Fibroblast of villous mesenchyme (primary cell): ENCODE measurements around the gene AOC2. TPM values are rescaled to one million over a fixed set of nuclear protein-coding genes. Genes with fewer than 3 reads are reported as not detected.
"Not testable (repeated sequence)": the region's sequence is repeated elsewhere in the genome, so short reads cannot be mapped to it uniquely, and the experiment has no call there.

Experiments
- DNase-seq: peaks from one replicate; pipeline ENCODE4 v3.0.0-alpha.2; 2010; ENCODE audit warnings: low read depth
- H3K4me3 ChIP-seq: 2 replicates; pipeline ENCODE4 v1.5.1; 2011; ENCODE audit warnings: low read depth, mild to moderate bottlenecking, low read length
- CTCF ChIP-seq: IDR thresholded peaks from 2 replicates; pipeline ENCODE4 v1.5.1; 2012; ENCODE audit warnings: low read depth, mild to moderate bottlenecking, low read length; ENCODE audit not compliant: insufficient read depth
- total RNA-seq: library from RNA; depleted of rRNA; stranded (reverse); fragments of >200 nt; gene quantifications from 2 replicates; pipeline ENCODE4 v1.2.3, GENCODE V29; 2012

The AOC2 gene
- total RNA-seq, 1 donor, result 0.43 TPM

DNA sequence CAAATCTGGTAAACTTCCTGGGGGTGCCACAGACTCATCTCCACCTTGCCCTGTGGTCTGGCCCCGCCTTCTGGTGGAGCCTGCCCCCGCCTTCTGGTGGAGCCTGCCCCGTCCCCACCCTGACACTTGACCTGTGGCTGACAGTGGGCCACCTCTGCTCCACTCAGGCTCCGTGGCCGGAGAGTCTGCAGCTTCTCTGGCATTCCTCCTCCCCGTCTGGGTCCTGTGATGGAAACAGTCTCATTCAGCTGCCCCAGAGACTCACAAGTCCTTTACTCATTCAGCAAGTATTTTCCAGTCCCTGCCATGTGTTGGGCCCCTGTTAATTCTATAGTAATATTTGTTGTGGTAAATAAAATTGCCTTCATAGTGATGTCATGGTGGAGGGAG, 35.2 kb downstream of the AOC2 start:
- peak; percentile 8 for DNase-seq
- no peak for TF ChIP-seq CTCF

GRCh38 chr17:42880776-42881310, 36.5 kb downstream of the AOC2 start:
- DNase-seq, result no peak
- no peak for TF ChIP-seq CTCF
- no peak overlapping the region for H3K4me3 ChIP-seq

More for the DNA sequence above, 35.2 kb downstream of the AOC2 start:
- no peak overlapping the region for H3K4me3 ChIP-seq

- H3K4me3 ChIP-seq, DNase-seq: not testable (repeated sequence)
These were observed 37.3 kb downstream of the AOC2 start for GRCh38 chr17:42881706-42882105.

DNA sequence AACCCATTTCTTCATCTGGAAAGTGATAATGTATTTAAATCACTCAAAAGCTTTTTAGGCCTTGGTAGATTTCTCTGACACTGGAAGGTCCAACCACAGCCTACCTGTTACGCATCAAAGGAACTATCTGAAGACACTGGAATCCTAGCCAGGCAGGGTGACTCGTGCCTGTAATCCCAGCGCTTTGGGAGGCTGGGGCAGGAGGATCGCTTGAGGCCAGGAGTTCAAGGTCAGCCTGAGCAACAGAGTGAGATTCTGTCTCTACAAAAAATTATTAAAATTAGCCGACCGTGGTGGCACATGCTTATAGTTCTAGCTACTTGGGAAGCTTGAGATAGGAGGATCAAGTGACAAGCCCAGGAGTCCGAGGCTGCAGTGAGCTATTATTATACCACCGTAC, 37.8 kb downstream of the AOC2 start:
- DNase-seq, result no peak
- H3K4me3 ChIP-seq, result no peak overlapping the region
- TF ChIP-seq CTCF, result no peak

GRCh38 chr17:42883802-42884558, 39.6 kb downstream of the AOC2 start:
- no peak for TF ChIP-seq CTCF

GRCh38 chr17:42885806-42886205, 41.4 kb downstream of the AOC2 start:
- DNase-seq, H3K4me3 ChIP-seq: not testable (repeated sequence)

More at GRCh38 chr17:42883802-42884558, 39.6 kb downstream of the AOC2 start:
- no peak overlapping the region for H3K4me3 ChIP-seq
- DNase-seq, result no peak

- no peak for DNase-seq
- H3K4me3 ChIP-seq, result no peak overlapping the region
- TF ChIP-seq CTCF, result no peak
These were observed 42.1 kb downstream of the AOC2 start for GRCh38 chr17:42886283-42887176.
